Rectal smooth muscle tissue (tissue), 1 donor: Measurements from ENCODE around the gene MRPS16.

Experiments
- H3K27ac ChIP-seq: one replicate; pipeline ENCODE4 v1.7.0; 2013; ENCODE audit warnings: low read depth, low read length, inconsistent platforms
- H3K27me3 ChIP-seq: one replicate; pipeline ENCODE4 v1.7.0; 2013; ENCODE audit warnings: low read length; ENCODE audit not compliant: control insufficient read depth, insufficient read depth
- H3K36me3 ChIP-seq: one replicate; pipeline ENCODE4 v1.7.0; 2013; ENCODE audit warnings: low read length; ENCODE audit not compliant: control insufficient read depth, insufficient read depth
- H3K4me1 ChIP-seq: one replicate; pipeline ENCODE4 v1.7.0; 2013; ENCODE audit warnings: low read length; ENCODE audit not compliant: control insufficient read depth, insufficient read depth
- H3K4me3 ChIP-seq: one replicate; pipeline ENCODE4 v1.7.0; 2013; ENCODE audit warnings: low read length
- H3K9ac ChIP-seq: one replicate; pipeline ENCODE4 v1.7.0; 2013; ENCODE audit warnings: low read length

MRPS16 gene

DNA sequence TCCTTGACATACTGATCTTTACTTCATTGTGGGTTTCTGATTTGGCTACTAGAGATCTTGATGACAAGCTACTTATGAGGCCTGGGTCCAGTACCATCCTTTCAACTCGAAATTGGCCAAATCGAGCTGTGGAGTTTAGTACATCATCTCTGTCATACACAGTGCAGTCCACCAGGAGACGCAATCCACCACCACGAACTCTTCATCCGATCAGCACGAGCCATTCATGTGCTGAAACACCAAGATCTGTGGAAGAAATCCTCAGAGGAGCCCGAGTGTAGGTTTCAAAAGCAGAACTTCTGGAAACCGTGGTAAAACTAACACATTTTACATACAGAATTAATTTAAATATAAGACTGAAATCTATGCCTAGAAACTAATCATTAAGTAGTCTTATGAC, 19.6 kb downstream of the MRPS16 start:
- no peak overlapping the region for H3K9ac ChIP-seq
- H3K36me3 ChIP-seq = peaks cover 7% of the 10 kb centered on the region
- H3K4me1 ChIP-seq = no peaks in the 10 kb centered on the region
- no peak overlapping the region for H3K27ac ChIP-seq
- H3K4me3 ChIP-seq = no peak overlapping the region
- no peaks in the 10 kb centered on the region for H3K27me3 ChIP-seq

- Histone ChIP-seq H3K36me3 (peaks cover 7% of the 10 kb centered on the region), H3K4me1 (no peaks in the 10 kb centered on the region), H3K27me3 (no peaks in the 10 kb centered on the region), H3K9ac (no peak overlapping the region), H3K4me3 (no peak overlapping the region), H3K27ac (no peak overlapping the region)
Measured at GRCh38 chr10:73229567-73229966, 22.9 kb downstream of the MRPS16 start.

GRCh38 chr10:73228247-73228646, 24.2 kb downstream of the MRPS16 start:
- Histone ChIP-seq H3K4me3 (no peak overlapping the region), H3K27me3 (no peaks in the 10 kb centered on the region), H3K27ac (no peak overlapping the region), H3K36me3 (peaks cover 7% of the 10 kb centered on the region), H3K9ac (no peak overlapping the region), H3K4me1 (no peaks in the 10 kb centered on the region)

DNA sequence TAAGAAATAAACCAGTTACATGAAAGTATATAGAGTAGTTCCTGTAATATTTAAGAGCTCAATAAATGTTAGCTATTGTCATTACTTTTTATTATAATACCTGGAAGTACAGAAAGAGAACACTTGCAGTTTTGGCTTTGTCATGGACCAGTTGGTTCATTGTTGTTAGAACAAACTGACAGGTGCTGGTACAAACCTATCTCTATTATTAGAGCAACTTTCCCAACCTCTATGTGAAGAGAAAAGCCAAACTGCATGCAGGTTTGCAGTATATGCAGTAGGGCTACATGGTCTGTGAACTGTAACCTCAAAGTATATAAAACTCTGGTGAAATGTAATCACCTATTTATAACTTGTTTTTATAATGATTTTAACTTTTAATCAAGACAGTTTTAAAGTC, 25.8 kb downstream of the MRPS16 start:
- no peaks in the 10 kb centered on the region for H3K27me3 ChIP-seq
- no peak overlapping the region for H3K27ac ChIP-seq
- no peak overlapping the region for H3K4me3 ChIP-seq
- peaks cover 5% of the 10 kb centered on the region for H3K36me3 ChIP-seq
- H3K4me1 ChIP-seq = no peaks in the 10 kb centered on the region
- no peak overlapping the region for H3K9ac ChIP-seq

- peaks cover 5% of the 10 kb centered on the region for H3K36me3 ChIP-seq
- H3K4me1 ChIP-seq = no peaks in the 10 kb centered on the region
- no peaks in the 10 kb centered on the region for H3K27me3 ChIP-seq
- H3K27ac ChIP-seq = no peak overlapping the region
- no peak overlapping the region for H3K4me3 ChIP-seq
- no peak overlapping the region for H3K9ac ChIP-seq
Measured at GRCh38 chr10:73225518-73225917, 26.9 kb downstream of the MRPS16 start.

- H3K9ac ChIP-seq = no peak overlapping the region
- H3K4me1 ChIP-seq = no peaks in the 10 kb centered on the region
- H3K4me3 ChIP-seq = no peak overlapping the region
- peaks cover 8% of the 10 kb centered on the region for H3K36me3 ChIP-seq
- no peak overlapping the region for H3K27ac ChIP-seq
- no peaks in the 10 kb centered on the region for H3K27me3 ChIP-seq
Measured at GRCh38 chr10:73220989-73221388, 31.5 kb downstream of the MRPS16 start.

DNA sequence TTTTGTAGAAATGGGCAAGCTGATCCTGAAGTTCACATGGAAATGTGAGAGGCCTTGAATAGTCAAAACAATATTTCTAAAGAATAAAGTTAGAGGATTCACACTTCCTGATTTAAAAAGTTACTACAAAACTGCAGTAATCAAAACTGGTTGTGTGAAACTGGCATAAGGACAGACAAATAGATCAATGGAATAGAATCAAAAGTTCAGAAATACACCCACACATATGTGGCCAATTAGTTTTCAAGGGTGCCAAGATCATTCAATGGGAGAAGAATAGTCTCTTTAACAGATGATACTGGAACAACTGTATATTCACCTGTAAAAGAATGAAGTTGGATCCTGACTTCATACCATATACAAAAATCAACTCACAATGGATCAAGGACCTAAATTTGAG, 33.1 kb downstream of the MRPS16 start:
- H3K36me3 ChIP-seq = peaks cover 8% of the 10 kb centered on the region
- H3K4me1 ChIP-seq = no peaks in the 10 kb centered on the region
- no peak overlapping the region for H3K9ac ChIP-seq
- H3K27ac ChIP-seq = no peak overlapping the region
- no peaks in the 10 kb centered on the region for H3K27me3 ChIP-seq
- no peak overlapping the region for H3K4me3 ChIP-seq

- Histone ChIP-seq H3K27me3 (no peaks in the 10 kb centered on the region), H3K4me1 (no peaks in the 10 kb centered on the region), H3K9ac (no peak overlapping the region), H3K27ac (no peak overlapping the region), H3K4me3 (no peak overlapping the region), H3K36me3 (peaks cover 8% of the 10 kb centered on the region)
Measured at GRCh38 chr10:73218431-73219191, 33.8 kb downstream of the MRPS16 start.

GRCh38 chr10:73217628-73218027, 34.8 kb downstream of the MRPS16 start:
- Histone ChIP-seq H3K27me3 (no peaks in the 10 kb centered on the region), H3K36me3 (peaks cover 8% of the 10 kb centered on the region), H3K27ac (no peak overlapping the region), H3K4me1 (no peaks in the 10 kb centered on the region), H3K9ac (no peak overlapping the region), H3K4me3 (no peak overlapping the region)

- Histone ChIP-seq H3K9ac (no peak overlapping the region), H3K27me3 (no peaks in the 10 kb centered on the region), H3K4me1 (no peaks in the 10 kb centered on the region), H3K4me3 (no peak overlapping the region), H3K27ac (no peak overlapping the region), H3K36me3 (peaks cover 8% of the 10 kb centered on the region)
Measured at GRCh38 chr10:73215749-73216148, 36.7 kb downstream of the MRPS16 start.

DNA sequence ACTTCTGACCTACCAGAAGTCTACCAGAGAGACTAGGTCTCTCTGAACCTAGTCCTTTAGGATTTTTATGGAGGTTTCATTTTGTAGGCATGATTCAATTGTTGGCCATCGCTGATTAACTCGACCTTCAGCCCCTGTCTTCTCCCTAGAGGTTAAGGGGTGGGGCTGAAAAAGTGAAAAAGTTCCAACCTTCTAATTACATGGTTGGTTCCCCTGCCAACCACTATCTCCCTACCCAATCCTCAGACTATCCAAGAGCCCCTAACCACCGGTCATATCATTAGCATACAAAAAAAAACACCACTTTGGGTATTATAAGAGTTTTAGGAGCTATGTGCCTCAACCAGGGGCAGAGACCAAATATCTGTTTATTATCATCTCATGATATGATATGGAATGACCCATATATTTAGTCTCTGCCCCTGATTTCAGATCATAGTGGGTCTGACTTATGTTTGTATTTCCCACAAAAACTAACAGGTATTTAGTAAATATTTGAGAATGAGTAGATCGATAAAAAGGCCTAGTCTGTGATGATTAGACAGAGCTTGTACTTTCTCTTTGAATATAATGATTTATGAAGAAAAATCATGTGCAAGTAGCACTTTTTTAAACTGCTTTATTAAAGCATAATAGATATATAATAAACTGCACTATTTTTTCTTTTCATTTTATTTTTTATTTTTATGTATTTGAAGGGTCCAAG, 41.2 kb downstream of the MRPS16 start:
- Histone ChIP-seq H3K36me3 (peaks cover 2% of the 10 kb centered on the region), H3K27me3 (no peaks in the 10 kb centered on the region), H3K4me1 (no peaks in the 10 kb centered on the region), H3K4me3 (no peak overlapping the region), H3K9ac (no peak overlapping the region), H3K27ac (no peak overlapping the region)

- H3K27me3 ChIP-seq = no peaks in the 10 kb centered on the region
- H3K9ac ChIP-seq = no peak overlapping the region
- no peak overlapping the region for H3K27ac ChIP-seq
- H3K4me3 ChIP-seq = no peak overlapping the region
- H3K36me3 ChIP-seq = peaks cover 2% of the 10 kb centered on the region
- H3K4me1 ChIP-seq = no peaks in the 10 kb centered on the region
Measured at GRCh38 chr10:73210395-73211105, 41.9 kb downstream of the MRPS16 start.
